HL-60/S4 treated with retinoic acid at 250 ng/mL for 4 days and 3 days (cell line): Measurements from ENCODE around the gene OR6B1.

Experiments
- in situ Hi-C: fragments of 300-500 bp; cut with MboI; formaldehyde crosslinking; loops from 2 replicates; pipeline ENCODE4 v1.7.0; 2022; ENCODE audit warnings: low sequenced_read_pairs

Gene OR6B1

GRCh38 chr7:144000020-144000419 lies at the start of gene OR6B1:
TSS of gene OR6B1 (plus strand) at chr7:144000320. CDS start at chr7:144003997, 3,677 bp downstream.
- in situ Hi-C loops, result no loop called here

- in situ Hi-C loops, result no loop called here
Measured at GRCh38 chr7:143953421-143953820, 46.7 kb upstream of the OR6B1 start.

DNA sequence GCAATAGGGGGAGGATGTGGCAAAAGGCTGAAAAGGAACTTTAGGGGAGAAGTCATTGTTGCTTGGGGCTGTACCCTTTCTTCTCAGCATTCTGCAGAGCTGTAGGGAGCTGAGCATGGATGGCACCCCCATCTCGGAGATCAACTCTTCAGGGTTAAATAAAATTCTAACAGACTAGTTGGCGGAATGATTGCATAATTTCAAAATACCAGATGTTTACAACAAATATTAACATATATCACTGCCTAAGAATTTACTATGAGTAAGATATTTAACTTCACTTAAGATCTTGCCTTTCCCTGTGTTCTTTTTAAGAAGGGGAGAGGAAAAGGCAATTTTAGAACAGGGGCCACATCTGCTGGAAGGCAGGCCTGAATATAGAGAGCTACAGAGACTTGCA lies 46.0 kb upstream of the OR6B1 start:
- in situ Hi-C loops, result no loop called here

DNA sequence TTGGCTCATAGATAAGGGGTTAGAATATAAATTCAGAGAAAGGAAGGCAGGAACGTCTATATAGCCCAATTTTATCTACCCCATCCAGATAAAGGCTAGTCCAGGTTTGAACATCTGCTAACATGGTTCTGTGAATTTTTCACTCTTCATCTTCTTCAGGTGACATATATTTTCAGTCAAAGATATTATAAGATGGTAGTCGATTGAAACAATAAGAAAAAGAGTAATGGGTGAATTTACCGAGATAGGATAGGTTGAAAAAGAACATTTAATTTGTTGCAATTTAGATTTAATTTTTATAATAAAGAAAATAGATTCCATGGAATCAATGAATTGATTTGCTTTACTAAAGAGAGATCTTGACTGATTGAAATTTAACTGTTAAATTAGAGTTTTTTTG lies 45.6 kb upstream of the OR6B1 start, which contains the start of gene OR2F1:
OR2F1 (plus strand) TSS at position 301 of the 400 bp plus-strand sequence. CDS start 5,127 bp downstream, outside the sequence.
- in situ Hi-C loops, result no loop called here

DNA sequence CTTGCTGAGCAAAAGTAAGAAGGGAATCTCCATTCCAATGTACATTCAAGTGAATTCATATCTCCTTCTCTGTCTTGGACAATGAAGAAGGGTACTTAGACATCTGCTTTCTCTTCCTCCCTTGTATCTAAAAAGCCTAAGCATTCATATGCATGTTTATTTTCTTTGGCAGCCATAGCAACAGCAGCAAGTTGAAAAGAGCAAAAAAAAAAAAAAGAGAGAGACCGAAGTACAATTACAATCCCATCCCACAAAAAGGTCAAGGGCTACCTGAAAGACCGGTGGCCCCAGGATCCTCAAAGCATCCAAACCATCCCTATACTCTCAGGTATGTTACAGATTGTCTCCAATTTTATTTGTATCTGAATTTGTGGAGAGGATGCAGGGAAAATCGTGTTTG lies 41.3 kb upstream of the OR6B1 start:
- in situ Hi-C loops, result no loop called here

GRCh38 chr7:143960813-143961610 lies 39.1 kb upstream of the OR6B1 start:
- in situ Hi-C loops, result no loop called here

- in situ Hi-C loops, result no loop called here
Measured at GRCh38 chr7:143965280-143965679, 34.8 kb upstream of the OR6B1 start.

DNA sequence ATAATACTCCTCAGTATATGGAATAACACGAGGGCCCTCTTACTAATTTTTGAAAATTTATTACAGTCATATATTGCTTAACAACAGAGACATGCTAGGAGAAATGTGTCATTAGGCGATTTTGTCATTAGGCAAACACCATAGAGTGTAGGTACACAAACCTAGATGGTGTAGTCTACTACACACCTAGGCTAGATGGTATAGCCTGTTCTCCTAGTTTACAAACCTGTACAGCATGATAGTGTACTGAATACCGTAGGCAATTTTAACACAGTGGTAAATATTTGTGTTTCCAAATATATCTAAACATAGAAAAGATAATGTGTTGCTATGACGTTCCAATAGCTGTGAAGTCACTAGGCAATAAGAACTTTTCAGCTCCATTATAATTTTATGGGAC lies 32.7 kb upstream of the OR6B1 start:
- in situ Hi-C loops, result no loop called here

GRCh38 chr7:143973870-143974416 lies 26.2 kb upstream of the OR6B1 start:
- in situ Hi-C loops, result no loop called here

GRCh38 chr7:143974459-143974858 lies 25.7 kb upstream of the OR6B1 start:
- in situ Hi-C loops, result no loop called here

DNA sequence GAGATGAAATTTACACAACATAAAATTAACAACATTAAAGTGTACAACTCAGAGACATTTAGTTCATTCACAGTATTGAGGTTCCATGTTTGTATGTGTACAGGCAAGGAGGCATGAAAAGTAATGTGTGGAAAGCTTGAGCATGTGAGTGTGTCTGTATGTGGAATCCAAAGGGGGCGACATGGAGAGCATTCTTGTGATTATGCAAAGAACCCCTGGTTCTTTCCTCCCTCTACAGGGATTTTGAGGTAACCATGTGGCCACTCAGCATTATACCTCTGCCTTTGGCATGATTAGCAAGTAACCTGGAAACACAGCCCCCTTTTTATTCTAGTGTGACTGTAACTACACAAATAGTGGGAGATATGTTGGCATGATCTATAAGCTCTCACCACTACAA lies 24.5 kb upstream of the OR6B1 start:
- in situ Hi-C loops, result no loop called here

- in situ Hi-C loops, result no loop called here
Measured at GRCh38 chr7:143978585-143978984, 21.5 kb upstream of the OR6B1 start.

- in situ Hi-C loops, result no loop called here
Measured at GRCh38 chr7:143979359-143979758, 20.8 kb upstream of the OR6B1 start.

- in situ Hi-C loops, result no loop called here
Measured at GRCh38 chr7:143979998-143980397, 20.1 kb upstream of the OR6B1 start.

- in situ Hi-C loops, result no loop called here
Measured at GRCh38 chr7:143980746-143981510, 19.2 kb upstream of the OR6B1 start.

DNA sequence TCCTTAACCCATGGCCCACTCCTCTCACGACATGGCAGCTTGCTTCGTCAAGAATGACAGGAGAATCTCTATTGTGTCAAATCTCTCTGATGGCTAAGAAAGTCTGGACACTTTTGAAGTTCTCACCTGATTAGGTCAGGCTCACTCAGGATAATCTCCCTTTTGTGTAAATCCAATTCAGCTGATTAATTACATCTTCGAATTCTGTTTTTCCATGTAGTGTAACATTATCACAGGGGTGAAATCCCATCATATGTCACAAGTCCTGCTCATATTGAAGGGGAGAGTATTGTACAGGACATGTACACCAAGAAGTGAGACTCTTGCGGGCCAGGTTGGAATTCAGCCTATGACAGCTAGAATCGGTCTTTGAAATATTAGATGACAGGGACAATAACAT lies 16.2 kb upstream of the OR6B1 start:
- in situ Hi-C loops, result no loop called here

- in situ Hi-C loops, result no loop called here
Measured at GRCh38 chr7:143987513-143987912, 12.6 kb upstream of the OR6B1 start.

GRCh38 chr7:143988976-143989745 lies 11.0 kb upstream of the OR6B1 start:
- in situ Hi-C loops, result no loop called here

DNA sequence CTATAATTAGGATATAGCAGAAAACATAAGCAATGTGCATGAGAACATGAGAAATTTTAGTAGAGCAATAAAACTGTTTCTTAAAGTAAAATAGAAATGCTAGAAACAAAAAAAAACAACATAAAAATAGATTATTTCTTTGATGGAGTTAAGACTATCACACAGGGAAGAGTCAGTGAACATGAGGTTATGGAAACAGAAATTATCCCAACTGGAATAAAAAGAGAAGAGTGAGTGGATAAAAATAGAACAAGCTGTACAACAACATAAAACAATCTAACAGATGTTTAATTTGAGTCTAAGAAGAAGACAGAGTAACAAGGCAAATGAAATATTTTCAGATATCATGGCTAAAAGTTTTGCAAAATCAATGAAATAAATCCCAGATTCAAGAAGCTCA lies 7.5 kb upstream of the OR6B1 start:
- in situ Hi-C loops, result no loop called here

- in situ Hi-C loops, result no loop called here
Measured at GRCh38 chr7:143993924-143994323, 6.2 kb upstream of the OR6B1 start.

DNA sequence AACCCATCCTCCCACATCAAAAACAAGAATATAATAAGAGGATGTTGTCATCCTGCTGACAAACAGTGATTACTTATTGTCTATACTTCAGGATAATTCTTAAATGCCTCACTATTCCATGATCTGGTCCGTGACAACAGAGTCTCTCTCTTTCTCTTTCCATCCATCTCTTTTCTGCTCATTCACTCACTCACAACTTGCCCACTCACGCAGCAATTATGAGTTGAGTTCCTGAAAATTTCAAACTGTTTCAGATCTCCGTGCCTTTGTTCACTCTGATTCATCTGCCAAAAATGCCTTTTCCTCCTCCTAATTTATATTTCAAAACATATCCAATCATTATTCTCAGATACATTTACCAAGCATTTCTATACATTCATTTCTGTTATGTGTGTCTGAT lies 1.4 kb downstream of the OR6B1 start:
- in situ Hi-C loops, result no loop called here
